ENCODE measurements around the gene PEX7.
"Not testable (repeated sequence)": the region's sequence is repeated elsewhere in the genome, so short reads cannot be mapped to it uniquely, and the experiment has no call there.

PEX7 gene

GRCh38 chr6:136947037-136947436 lies 124.6 kb downstream of the PEX7 start:
- Histone ChIP-seq H3K79me2 (ENCODE audit: insufficient read depth, low read depth) (no peaks in the 10 kb centered on the region), H3K9ac (no peak overlapping the region), H3K4me1 (ENCODE audit: low read depth, poor library complexity, severe bottlenecking) (no peaks in the 10 kb centered on the region), H3K4me3 (IDR thresholded peaks at IDR 0.05; ENCODE audit: insufficient read depth, low read depth, low read length) (no peak overlapping the region), H3K27ac (no peak overlapping the region), H3K4me2 (no peak overlapping the region), H2AFZ (ENCODE audit: low read depth) (no peak overlapping the region), H3K36me3 (ENCODE audit: insufficient read depth) (no peaks in the 10 kb centered on the region), H4K20me1 (ENCODE audit: insufficient read depth) (no peaks in the 10 kb centered on the region), H3K27me3 (ENCODE audit: insufficient read depth, low read depth) (no peaks in the 10 kb centered on the region)
- TF ChIP-seq CTCF (conservative IDR thresholded peaks at IDR 0.05; ENCODE audit: low read depth, low read length), result no peak

- not testable (repeated sequence) for H3K27ac ChIP-seq; H3K79me2 ChIP-seq (ENCODE audit: insufficient read depth, low read depth); H3K27me3 ChIP-seq (ENCODE audit: insufficient read depth, low read depth); H3K4me1 ChIP-seq (ENCODE audit: low read depth, poor library complexity, severe bottlenecking); H3K36me3 ChIP-seq (ENCODE audit: insufficient read depth); H3K4me2 ChIP-seq; H2AFZ ChIP-seq (ENCODE audit: low read depth); H4K20me1 ChIP-seq (ENCODE audit: insufficient read depth); H3K9ac ChIP-seq; H3K4me3 ChIP-seq (IDR thresholded peaks at IDR 0.05; ENCODE audit: insufficient read depth, low read depth, low read length)
Observed at GRCh38 chr6:136949957-136950356, 127.6 kb downstream of the PEX7 start.

GRCh38 chr6:136950436-136951126 lies 128.2 kb downstream of the PEX7 start:
- Histone ChIP-seq H2AFZ (ENCODE audit: low read depth) (no peak overlapping the region), H3K9ac (no peak overlapping the region), H3K4me2 (no peak overlapping the region), H3K4me1 (ENCODE audit: low read depth, poor library complexity, severe bottlenecking) (no peaks in the 10 kb centered on the region), H3K27ac (no peak overlapping the region), H3K4me3 (IDR thresholded peaks at IDR 0.05; ENCODE audit: insufficient read depth, low read depth, low read length) (no peak overlapping the region), H3K36me3 (ENCODE audit: insufficient read depth) (no peaks in the 10 kb centered on the region), H3K79me2 (ENCODE audit: insufficient read depth, low read depth) (no peaks in the 10 kb centered on the region), H3K27me3 (ENCODE audit: insufficient read depth, low read depth) (no peaks in the 10 kb centered on the region), H4K20me1 (ENCODE audit: insufficient read depth) (no peaks in the 10 kb centered on the region)
- no peak for TF ChIP-seq CTCF (conservative IDR thresholded peaks at IDR 0.05; ENCODE audit: low read depth, low read length)

- Histone ChIP-seq H3K4me3 (IDR thresholded peaks at IDR 0.05; ENCODE audit: insufficient read depth, low read depth, low read length) (no peak overlapping the region), H3K27ac (no peak overlapping the region), H3K9ac (no peak overlapping the region), H4K20me1 (ENCODE audit: insufficient read depth) (no peaks in the 10 kb centered on the region), H3K4me2 (no peak overlapping the region), H3K4me1 (ENCODE audit: low read depth, poor library complexity, severe bottlenecking) (no peaks in the 10 kb centered on the region), H3K36me3 (ENCODE audit: insufficient read depth) (no peaks in the 10 kb centered on the region), H3K27me3 (ENCODE audit: insufficient read depth, low read depth) (no peaks in the 10 kb centered on the region), H2AFZ (ENCODE audit: low read depth) (no peak overlapping the region), H3K79me2 (ENCODE audit: insufficient read depth, low read depth) (no peaks in the 10 kb centered on the region)
- TF ChIP-seq CTCF (conservative IDR thresholded peaks at IDR 0.05; ENCODE audit: low read depth, low read length), result no peak
Observed at GRCh38 chr6:136952714-136953260, 130.4 kb downstream of the PEX7 start.

GRCh38 chr6:136955123-136955522 lies 132.7 kb downstream of the PEX7 start:
- Histone ChIP-seq H3K27ac (no peak overlapping the region), H3K4me1 (ENCODE audit: low read depth, poor library complexity, severe bottlenecking) (no peaks in the 10 kb centered on the region)
- TF ChIP-seq CTCF (conservative IDR thresholded peaks at IDR 0.05; ENCODE audit: low read depth, low read length), result no peak

More at GRCh38 chr6:136955123-136955522, 132.7 kb downstream of the PEX7 start:
- Histone ChIP-seq H3K36me3 (ENCODE audit: insufficient read depth) (no peaks in the 10 kb centered on the region), H3K27me3 (ENCODE audit: insufficient read depth, low read depth) (no peaks in the 10 kb centered on the region), H3K4me2 (no peak overlapping the region), H2AFZ (ENCODE audit: low read depth) (no peak overlapping the region), H3K79me2 (ENCODE audit: insufficient read depth, low read depth) (no peaks in the 10 kb centered on the region), H3K9ac (no peak overlapping the region), H3K4me3 (IDR thresholded peaks at IDR 0.05; ENCODE audit: insufficient read depth, low read depth, low read length) (no peak overlapping the region), H4K20me1 (ENCODE audit: insufficient read depth) (no peaks in the 10 kb centered on the region)
